PC-3 (cell line): ENCODE measurements around the gene ERCC6L2. TPM values are rescaled to one million over a fixed set of nuclear protein-coding genes. Genes with fewer than 3 reads are reported as not detected.

Experiments
- ATAC-seq: fragments of 200-7000 bp; cut with Tn5 transposase; 2 replicates; pipeline ENCODE4 v1.9.1; 2020; ENCODE audit warnings: mild to moderate bottlenecking, moderate library complexity
- Bru-seq: library from RNA; stranded (reverse); fragments of 400-500 nt; gene quantifications from one replicate; lab custom pipeline; 2021; lab: Mats Ljungman, UMichigan
- BruChase-seq, 2 experiments: library from RNA; stranded (reverse); fragments of 400-500 nt; gene quantifications; one replicate each; lab custom pipeline; 2021; lab: Mats Ljungman, UMichigan
- BruUV-seq: library from RNA; stranded (reverse); fragments of 400-500 nt; replicated peaks from 2 replicates; lab custom pipeline; 2021; lab: Mats Ljungman, UMichigan
- CTCF ChIA-PET: fragments of 300-600 bp; sonication (Branson Sonifier 250); formaldehyde crosslinking; loops from one replicate; lab custom pipeline; 2022; ENCODE audit warnings: antibody characterized with exemption; lab: Charles Lee
- POLR2A ChIA-PET: fragments of 300-600 bp; sonication (Branson Sonifier 250); formaldehyde crosslinking; loops from one replicate; lab custom pipeline; 2022; ENCODE audit warnings: antibody characterized with exemption; ENCODE audit not compliant: unreplicated experiment; lab: Charles Lee
- DNase-seq: peaks from one replicate; pipeline ENCODE4 v3.0.0-alpha.2; 2015
- H2AFZ ChIP-seq: fragments of 300-600 bp; sonication (generic); 2 replicates; pipeline ENCODE4 v1.6.0; 2016; ENCODE audit warnings: antibody characterized with exemption, low read length
- H3F3A ChIP-seq: fragments of 300-600 bp; sonication (generic); one replicate; pipeline ENCODE4 v1.6.0; 2017; ENCODE audit warnings: antibody characterized with exemption, low read length, control low read depth, mild to moderate bottlenecking; ENCODE audit not compliant: unreplicated experiment
- H3K27ac ChIP-seq: fragments of 300-600 bp; sonication (generic); 2 replicates; pipeline ENCODE4 v1.5.1; 2016; ENCODE audit warnings: mild to moderate bottlenecking, low read length
- H3K27me3 ChIP-seq: fragments of 300-600 bp; sonication (generic); 2 replicates; pipeline ENCODE4 v1.6.1; 2016; ENCODE audit warnings: low read length, mixed read lengths
- H3K36me3 ChIP-seq: fragments of 300-600 bp; sonication (generic); 2 replicates; pipeline ENCODE4 v1.6.1; 2016; ENCODE audit warnings: low read depth, mixed run types, low read length, mixed read lengths
- H3K4me1 ChIP-seq: fragments of 300-600 bp; sonication (generic); 2 replicates; pipeline ENCODE4 v1.5.1; 2016; ENCODE audit warnings: low read length; ENCODE audit not compliant: insufficient read depth
- H3K4me2 ChIP-seq: fragments of 300-600 bp; sonication (generic); 2 replicates; pipeline ENCODE4 v1.6.0; 2016; ENCODE audit warnings: low read length
- H3K4me3 ChIP-seq: fragments of 300-600 bp; sonication (generic); 2 replicates; pipeline ENCODE4 v1.5.1; 2016; ENCODE audit warnings: mild to moderate bottlenecking, low read length, mixed read lengths
- H3K79me2 ChIP-seq: fragments of 300-600 bp; sonication (generic); 2 replicates; pipeline ENCODE4 v1.6.1; 2017; ENCODE audit warnings: low read length, mixed read lengths
- H3K9ac ChIP-seq: fragments of 300-600 bp; sonication (generic); 2 replicates; pipeline ENCODE4 v1.6.0; 2016; ENCODE audit warnings: mild to moderate bottlenecking, low read length
- H3K9me2 ChIP-seq: fragments of 300-600 bp; sonication (generic); replicated peaks from 2 replicates; pipeline ENCODE4 v1.6.1; 2016; ENCODE audit warnings: mixed run types, low read length, mixed read lengths
- H3K9me3 ChIP-seq: fragments of 300-600 bp; sonication (generic); 2 replicates; pipeline ENCODE4 v1.6.1; 2016; ENCODE audit warnings: low read length, mixed read lengths
- H4K20me1 ChIP-seq: fragments of 300-600 bp; sonication (generic); 2 replicates; pipeline ENCODE4 v1.6.1; 2016; ENCODE audit warnings: low read length, mixed read lengths
- CTCF ChIP-seq: fragments of 300-600 bp; sonication (generic); conservative IDR thresholded peaks from 2 replicates; pipeline ENCODE4 v1.5.1; 2017; ENCODE audit warnings: antibody characterized with exemption, low read depth, mild to moderate bottlenecking, low read length
- EZH2 ChIP-seq: fragments of 300-600 bp; sonication (generic); IDR thresholded peaks from one replicate; pipeline ENCODE4 v1.6.1; 2017; ENCODE audit warnings: antibody characterized with exemption, mild to moderate bottlenecking, low read length; ENCODE audit not compliant: unreplicated experiment
- EZH2phosphoT487 ChIP-seq: fragments of 300-600 bp; sonication (generic); IDR thresholded peaks from 2 replicates; pipeline ENCODE4 v1.6.1; 2018; ENCODE audit warnings: mild to moderate bottlenecking, antibody characterized with exemption, low read length, borderline replicate concordance
- intact Hi-C: fragments of 100-400 bp; cut with micrococcal nuclease; formaldehyde crosslinking; loops from 2 replicates; pipeline ENCODE4 v1.9.0; 2023
- long read RNA-seq: library from polyadenylated mRNA; unstranded; transcript quantifications from one replicate; pipeline ENCODE4 v2.0.0, GENCODE V29; 2021; ENCODE audit not compliant: unreplicated experiment
- total RNA-seq: library from RNA; depleted of rRNA; stranded (reverse); fragments of >200 nt; gene quantifications from 2 replicates; pipeline ENCODE4 v1.2.3, GENCODE V29; 2014; rRNA removed

The ERCC6L2 gene
- total RNA-seq (18.8 and 32.7 TPM in 2 replicates), Bru-seq, nascent RNA (percentile 73 among the genes with signal in this experiment), BruChase-seq, experiment 1, labeled RNA remaining after a 6-hour chase (percentile 65 among the genes with signal in this experiment), BruChase-seq, experiment 2, labeled RNA remaining after a 2-hour chase (percentile 70 among the genes with signal in this experiment)
- long read RNA-seq, full-length matches to known transcripts = 2 of 29 reads
- long read RNA-seq, partial matches to known transcripts = 8 of 29 reads
- long read RNA-seq, other reads (novel, unspliced or antisense) = 19 of 29 reads

GRCh38 chr9:95875305-95876137 lies at the start of gene ERCC6L2:
Gene ERCC6L2, plus strand, starts transcription at chr9:95875691. Its CDS starts 348 bp downstream, at chr9:95876039.
- H3K36me3 ChIP-seq = peaks cover 11% of the 10 kb centered on the region; the same call in 1 of the 2 replicates
- ATAC-seq = peak; percentile 83
- CTCF ChIA-PET = interaction anchor here (1.2 kb wide), 1 partner anchor 139 kb away, joined by 3 read pairs; no protein-coding TSS in a partner anchor
- H3F3A ChIP-seq = no peaks in the 10 kb centered on the region
- H3K4me1 ChIP-seq = peaks cover 21% of the 10 kb centered on the region
- no peak within 1 kb of the TSS for H3K4me2 ChIP-seq
- no peak within 1 kb of the TSS for H3K9ac ChIP-seq
- 0 out of 2 replicates have a peak, but pooled peaks cover 10% of the 10 kb centered on the region for H4K20me1 ChIP-seq
- no peaks in the 10 kb centered on the region for H3K9me3 ChIP-seq
- BruUV-seq = no TSS peak
- TF ChIP-seq CTCF (no peak), EZH2 (no peak), EZH2phosphoT487 (no peak)
- peak within 1 kb of the TSS; percentile 96 for H3K27ac ChIP-seq
- H3K9me2 ChIP-seq = no peaks in the 10 kb centered on the region
- no peaks in the 10 kb centered on the region for H3K27me3 ChIP-seq
- no peak within 1 kb of the TSS for H3K4me3 ChIP-seq
- intact Hi-C loops = loop anchor here (5.0 kb wide), 2 partner anchors 83 to 363 kb away; no protein-coding TSS in a partner anchor
- peaks cover 40% of the 10 kb centered on the region for H3K79me2 ChIP-seq
- POLR2A ChIA-PET = interaction anchor here (0.6 kb wide), 1 partner anchor 82 kb away, joined by 3 read pairs; no protein-coding TSS in a partner anchor
- H2AFZ ChIP-seq = no peak within 1 kb of the TSS; the same call in 1 of the 2 replicates
- peak; percentile 97 for DNase-seq

GRCh38 chr9:95826183-95826838 lies 49.2 kb upstream of the ERCC6L2 start:
- Histone ChIP-seq H3K4me3 (no peak overlapping the region), H3K9ac (no peak overlapping the region), H3K27ac (no peak overlapping the region), H3K79me2 (no peaks in the 10 kb centered on the region), H3K9me3 (no peaks in the 10 kb centered on the region), H3F3A (peaks cover 11% of the 10 kb centered on the region), H3K9me2 (no peaks in the 10 kb centered on the region), H2AFZ (no peak overlapping the region), H3K36me3 (no peaks in the 10 kb centered on the region), H3K27me3 (no peaks in the 10 kb centered on the region), H4K20me1 (no peaks in the 10 kb centered on the region), H3K4me1 (peaks cover 25% of the 10 kb centered on the region), H3K4me2 (no peak overlapping the region)
- BruUV-seq = no TSS peak
- POLR2A ChIA-PET = no interaction called here
- CTCF ChIA-PET = no interaction called here
- DNase-seq (no peak), ATAC-seq (no peak)
- TF ChIP-seq EZH2 (no peak), CTCF (no peak), EZH2phosphoT487 (no peak)
- intact Hi-C loops = no loop called here
